DOHH2 (cell line): ENCODE results near the gene UBASH3A.

Source experiments
- H3F3A ChIP-seq: fragments of 200-600 bp; sonication (generic), shearing (Covaris generic); 2 replicates; pipeline ENCODE4 v1.6.0; 2016; ENCODE audit warnings: antibody characterized with exemption, mild to moderate bottlenecking; ENCODE audit not compliant: control insufficient read depth, insufficient read depth
- H3K27ac ChIP-seq: fragments of 200-600 bp; sonication (generic); 2 replicates; pipeline ENCODE4 v1.5.1; 2014; ENCODE audit warnings: low read depth, mild to moderate bottlenecking, low read length, moderate library complexity
- H3K27me3 ChIP-seq: fragments of 200-600 bp; sonication (generic); 2 replicates; pipeline ENCODE4 v1.6.1; 2014; ENCODE audit warnings: mild to moderate bottlenecking, low read length, mixed read lengths; ENCODE audit not compliant: control insufficient read depth
- H3K36me3 ChIP-seq: fragments of 200-600 bp; sonication (generic); 2 replicates; pipeline ENCODE4 v1.6.1; 2014; ENCODE audit warnings: mild to moderate bottlenecking, low read length, moderate library complexity, mixed read lengths; ENCODE audit not compliant: control insufficient read depth
- H3K4me1 ChIP-seq: fragments of 200-600 bp; sonication (generic); 2 replicates; pipeline ENCODE4 v1.6.1; 2014; ENCODE audit warnings: mild to moderate bottlenecking, low read length, mixed read lengths; ENCODE audit not compliant: control insufficient read depth
- H3K4me2 ChIP-seq: fragments of 200-600 bp; sonication (generic); 2 replicates; pipeline ENCODE4 v1.6.0; 2014; ENCODE audit warnings: mild to moderate bottlenecking, low read length, moderate library complexity
- H3K4me3 ChIP-seq: fragments of 200-600 bp; sonication (generic); 2 replicates; pipeline ENCODE4 v1.5.1; 2014; ENCODE audit warnings: mild to moderate bottlenecking, low read length, mixed read lengths
- H3K79me2 ChIP-seq: fragments of 200-600 bp; sonication (generic); 2 replicates; pipeline ENCODE4 v1.6.1; 2014; ENCODE audit warnings: mild to moderate bottlenecking, low read length, mixed read lengths; ENCODE audit not compliant: control insufficient read depth
- H3K9me2 ChIP-seq: fragments of 200-600 bp; sonication (generic); replicated peaks from 2 replicates; pipeline ENCODE4 v1.6.1; 2014; ENCODE audit warnings: mild to moderate bottlenecking, low read length, mixed read lengths; ENCODE audit not compliant: control insufficient read depth
- H3K9me3 ChIP-seq: fragments of 200-600 bp; sonication (generic); 2 replicates; pipeline ENCODE4 v1.6.1; 2014; ENCODE audit warnings: antibody characterized with exemption, low read length, mixed read lengths; ENCODE audit not compliant: control insufficient read depth, insufficient read depth
- H4K20me1 ChIP-seq: fragments of 200-600 bp; sonication (generic); 2 replicates; pipeline ENCODE4 v1.6.0; 2014; ENCODE audit warnings: low read depth, mild to moderate bottlenecking, antibody characterized with exemption, low read length, moderate library complexity; ENCODE audit not compliant: control insufficient read depth, insufficient read depth
- EZH2phosphoT487 ChIP-seq: fragments of 200-600 bp; sonication (generic); IDR thresholded peaks from 2 replicates; pipeline ENCODE4 v1.6.1; 2017; ENCODE audit warnings: borderline replicate concordance, mild to moderate bottlenecking, antibody characterized with exemption, low read length, moderate library complexity, mixed read lengths
- TF ChIP-seq, protein P1 (sequence below): fragments of 200-600 bp; sonication (generic); IDR thresholded peaks from one replicate; pipeline ENCODE4 v1.5.1; 2014; ENCODE audit warnings: antibody characterized with exemption, mild to moderate bottlenecking, low read depth, low read length; ENCODE audit not compliant: poor library complexity, severe bottlenecking

Gene UBASH3A

GRCh38 chr21:42474043-42474831 is 70.5 kb downstream of the UBASH3A start:
- Histone ChIP-seq H3K79me2 (no peaks in the 10 kb centered on the region), H3K27ac (no peak overlapping the region), H4K20me1 (no peaks in the 10 kb centered on the region), H3K4me3 (no peak overlapping the region), H3K9me3 (no peaks in the 10 kb centered on the region), H3F3A (no peaks in the 10 kb centered on the region), H3K36me3 (no peaks in the 10 kb centered on the region), H3K27me3 (peaks cover 9% of the 10 kb centered on the region), H3K4me2 (no peak overlapping the region), H3K9me2 (no peaks in the 10 kb centered on the region), H3K4me1 (peaks cover 23% of the 10 kb centered on the region)
- TF ChIP-seq EZH2phosphoT487 = no peak
- TF ChIP-seq, protein P1, sequence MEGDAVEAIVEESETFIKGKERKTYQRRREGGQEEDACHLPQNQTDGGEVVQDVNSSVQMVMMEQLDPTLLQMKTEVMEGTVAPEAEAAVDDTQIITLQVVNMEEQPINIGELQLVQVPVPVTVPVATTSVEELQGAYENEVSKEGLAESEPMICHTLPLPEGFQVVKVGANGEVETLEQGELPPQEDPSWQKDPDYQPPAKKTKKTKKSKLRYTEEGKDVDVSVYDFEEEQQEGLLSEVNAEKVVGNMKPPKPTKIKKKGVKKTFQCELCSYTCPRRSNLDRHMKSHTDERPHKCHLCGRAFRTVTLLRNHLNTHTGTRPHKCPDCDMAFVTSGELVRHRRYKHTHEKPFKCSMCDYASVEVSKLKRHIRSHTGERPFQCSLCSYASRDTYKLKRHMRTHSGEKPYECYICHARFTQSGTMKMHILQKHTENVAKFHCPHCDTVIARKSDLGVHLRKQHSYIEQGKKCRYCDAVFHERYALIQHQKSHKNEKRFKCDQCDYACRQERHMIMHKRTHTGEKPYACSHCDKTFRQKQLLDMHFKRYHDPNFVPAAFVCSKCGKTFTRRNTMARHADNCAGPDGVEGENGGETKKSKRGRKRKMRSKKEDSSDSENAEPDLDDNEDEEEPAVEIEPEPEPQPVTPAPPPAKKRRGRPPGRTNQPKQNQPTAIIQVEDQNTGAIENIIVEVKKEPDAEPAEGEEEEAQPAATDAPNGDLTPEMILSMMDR = no peak

GRCh38 chr21:42475036-42475435 is 71.3 kb downstream of the UBASH3A start:
- no peak overlapping the region for H3K27ac ChIP-seq
- H3K36me3 ChIP-seq = no peaks in the 10 kb centered on the region
- TF ChIP-seq EZH2phosphoT487 = no peak
- TF ChIP-seq, protein P1 = no peak
- no peaks in the 10 kb centered on the region for H4K20me1 ChIP-seq
- H3K9me2 ChIP-seq = no peaks in the 10 kb centered on the region
- peaks cover 18% of the 10 kb centered on the region for H3K4me1 ChIP-seq
- no peaks in the 10 kb centered on the region for H3K79me2 ChIP-seq
- no peaks in the 10 kb centered on the region for H3F3A ChIP-seq
- H3K4me3 ChIP-seq = no peak overlapping the region
- H3K4me2 ChIP-seq = no peak overlapping the region
- H3K9me3 ChIP-seq = no peaks in the 10 kb centered on the region
- H3K27me3 ChIP-seq = peaks cover 9% of the 10 kb centered on the region

GRCh38 chr21:42475526-42476387 is 72.1 kb downstream of the UBASH3A start:
- peaks cover 18% of the 10 kb centered on the region for H3K4me1 ChIP-seq
- no peaks in the 10 kb centered on the region for H3K9me3 ChIP-seq

More at GRCh38 chr21:42475526-42476387, 72.1 kb downstream of the UBASH3A start:
- Histone ChIP-seq H3K27ac (no peak overlapping the region), H3K9me2 (no peaks in the 10 kb centered on the region), H3K36me3 (no peaks in the 10 kb centered on the region), H4K20me1 (no peaks in the 10 kb centered on the region), H3K4me2 (no peak overlapping the region), H3K27me3 (peaks cover 9% of the 10 kb centered on the region), H3F3A (no peaks in the 10 kb centered on the region), H3K79me2 (no peaks in the 10 kb centered on the region), H3K4me3 (no peak overlapping the region)
- TF ChIP-seq, protein P1 = no peak
- TF ChIP-seq EZH2phosphoT487 = no peak
